Gastrocnemius medialis (tissue), 4 donors: ENCODE results near the gene C8A. TPM values are rescaled to one million over a fixed set of nuclear protein-coding genes. Genes with fewer than 3 reads are reported as not detected.

ENCODE experiments used
- ATAC-seq, 2 donors: fragments of 150-250 bp; one replicate each; pipeline ENCODE4 v1.9.1; 2016
- DNase-seq, 2 donors: peaks; one replicate each; pipeline ENCODE4 v3.0.0-alpha.2; 2019
- H3K27ac ChIP-seq, 4 donors: fragments of 200-600 bp; sonication (generic); 1 replicate in 1 of 4; 2 replicates in 3 of 4; pipeline ENCODE4 v1.5.1; 2016 to 2018; ENCODE audit warnings: mild to moderate bottlenecking in 2 of 4, moderate library complexity in 1 of 4
- H3K27me3 ChIP-seq, 3 donors: fragments of 200-600 bp; sonication (generic) in 2 of 3; 1 replicate in 1 of 3; 2 replicates in 2 of 3; pipeline versions ENCODE4 v1.5.1 to v1.6.0; 2016 to 2019; ENCODE audit warnings: mild to moderate bottlenecking in 1 of 3, moderate library complexity in 1 of 3
- H3K36me3 ChIP-seq, 2 donors: fragments of 200-600 bp; sonication (generic) in 1 of 2; one replicate each; pipeline ENCODE4 v1.5.1; 2017 to 2018
- H3K4me1 ChIP-seq, 2 donors: fragments of 200-600 bp; sonication (generic) in 1 of 2; one replicate each; pipeline ENCODE4 v1.5.1; 2016 to 2017; ENCODE audit warnings: mild to moderate bottlenecking in 2 of 2
- H3K4me3 ChIP-seq, 4 donors: fragments of 200-600 bp; sonication (generic) in 3 of 4; 1 replicate in 1 of 4; 2 replicates in 3 of 4; pipeline ENCODE4 v1.5.1; 2016 to 2019; ENCODE audit warnings: mild to moderate bottlenecking in 2 of 4
- H3K9me3 ChIP-seq, 3 donors: fragments of 200-600 bp; sonication (generic) in 2 of 3; 1 replicate in 1 of 3; 2 replicates in 2 of 3; pipeline ENCODE4 v1.5.1; 2016 to 2019
- CTCF ChIP-seq, 5 experiments: fragments of 450-650 bp in 3 of 5; fragments of 200-600 bp in 2 of 5; sonication (generic) in 2 of 5; IDR thresholded peaks in 4 of 5; conservative IDR thresholded peaks in 1 of 5; 1 replicate in 4 of 5; 2 replicates in 1 of 5; pipeline ENCODE4 v1.5.1; 2016 to 2019; ENCODE audit warnings: antibody characterized with exemption in 5 of 5, mild to moderate bottlenecking in 3 of 5, moderate library complexity in 3 of 5
- POLR2A ChIP-seq, 2 donors: fragments of 450-650 bp; IDR thresholded peaks; one replicate each; pipeline ENCODE4 v1.6.1; 2017; ENCODE audit warnings: antibody characterized with exemption in 2 of 2, mild to moderate bottlenecking in 2 of 2, moderate library complexity in 2 of 2
- in situ Hi-C, 4 donors: fragments of 200-750 bp; cut with MboI; loops; one replicate each; pipeline versions ENCODE4 v1.15.0 to v1.8.0; 2017; ENCODE audit warnings: low sequenced_read_pairs in 4 of 4
- intact Hi-C: fragments of 100-400 bp; cut with DNase I; formaldehyde crosslinking; loops from one replicate; pipeline ENCODE4 v1.15.1; 2023; ENCODE audit warnings: low total_unique reads
- total RNA-seq, 4 donors: library from RNA; depleted of rRNA; stranded (reverse); fragments of >200 nt; gene quantifications; one replicate each; pipeline versions ENCODE4 v1.1.0 to v1.2.3, GENCODE V29; 2016

Gene C8A
- total RNA-seq, 4 donors from 2014 or later, result 0.20 to 0.40 TPM; not detected in 2

- H3K9me3 ChIP-seq, result no peaks in the 10 kb centered on the region
- no peaks in the 10 kb centered on the region for H3K4me1 ChIP-seq
- ATAC-seq (no peak), DNase-seq (no peak)
- TF ChIP-seq POLR2A (IDR thresholded peaks at IDR 0.05) (no peak), CTCF (IDR thresholded peaks at IDR 0.05 in 4 of 5, conservative IDR thresholded peaks at IDR 0.05 in 1 of 5) (no peak)
- intact Hi-C loops (no loop called here), in situ Hi-C loops (no loop called here)
- no peaks in the 10 kb centered on the region for H3K36me3 ChIP-seq
- H3K27me3 ChIP-seq, result no peaks in the 10 kb centered on the region
- no peak overlapping the region for H3K4me3 ChIP-seq
- H3K27ac ChIP-seq, result no peak overlapping the region
Measured at GRCh38 chr1:56864430-56864829, 9.8 kb downstream of the C8A start.

DNA sequence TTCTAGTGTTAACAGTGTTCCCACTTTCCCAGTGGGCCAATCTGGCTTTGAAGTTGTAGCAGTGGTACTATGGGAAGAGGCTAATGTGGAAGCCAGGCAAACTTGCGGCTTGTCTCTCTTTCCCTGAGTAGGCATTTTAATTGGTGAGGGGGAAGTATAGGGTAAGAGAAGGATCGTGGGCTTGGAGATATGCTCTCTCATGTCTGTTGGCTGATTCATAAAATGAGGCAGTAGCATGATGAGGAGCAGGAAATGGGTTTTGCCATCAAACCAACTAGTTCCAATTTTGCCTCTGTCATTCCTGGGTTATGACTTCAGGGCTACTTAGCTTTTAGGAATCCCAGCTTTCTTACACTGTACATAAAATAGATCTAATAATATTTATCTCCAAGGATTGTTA, 12.1 kb downstream of the C8A start:
- no peaks in the 10 kb centered on the region for H3K4me1 ChIP-seq
- no peak for ATAC-seq
- no peaks in the 10 kb centered on the region for H3K27me3 ChIP-seq
- TF ChIP-seq CTCF (IDR thresholded peaks at IDR 0.05 in 4 of 5, conservative IDR thresholded peaks at IDR 0.05 in 1 of 5) (no peak), POLR2A (IDR thresholded peaks at IDR 0.05) (no peak)
- H3K27ac ChIP-seq, result no peak overlapping the region
- no peak for DNase-seq
- H3K9me3 ChIP-seq, result no peaks in the 10 kb centered on the region
- H3K36me3 ChIP-seq, result no peaks in the 10 kb centered on the region
- intact Hi-C loops (no loop called here), in situ Hi-C loops (no loop called here)
- H3K4me3 ChIP-seq, result no peak overlapping the region

DNA sequence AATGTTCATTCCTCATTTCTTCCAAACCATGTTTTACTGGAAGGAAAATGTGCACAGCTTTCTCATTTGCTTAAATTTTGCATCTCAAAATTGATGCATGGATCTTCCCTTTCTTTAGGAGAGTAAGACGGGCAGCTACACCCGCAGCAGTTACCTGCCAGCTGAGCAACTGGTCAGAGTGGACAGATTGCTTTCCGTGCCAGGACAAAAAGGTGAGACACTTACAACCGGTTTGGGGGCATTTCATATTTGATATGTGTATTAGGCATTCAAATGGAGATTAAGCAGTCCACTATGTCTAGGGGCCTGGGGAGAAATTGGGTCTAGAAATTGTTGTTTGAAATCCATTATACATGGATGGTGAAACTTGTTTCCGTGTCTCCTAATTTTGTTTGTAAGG, 12.9 kb downstream of the C8A start:
- ATAC-seq, result no peak
- H3K4me1 ChIP-seq, result no peaks in the 10 kb centered on the region
- TF ChIP-seq CTCF (IDR thresholded peaks at IDR 0.05 in 4 of 5, conservative IDR thresholded peaks at IDR 0.05 in 1 of 5) (no peak), POLR2A (IDR thresholded peaks at IDR 0.05) (no peak)
- intact Hi-C loops (no loop called here), in situ Hi-C loops (no loop called here)
- H3K36me3 ChIP-seq, result no peaks in the 10 kb centered on the region
- H3K27me3 ChIP-seq, result no peaks in the 10 kb centered on the region
- no peak overlapping the region for H3K4me3 ChIP-seq
- DNase-seq, result no peak
- H3K27ac ChIP-seq, result no peak overlapping the region
- H3K9me3 ChIP-seq, result no peaks in the 10 kb centered on the region

DNA sequence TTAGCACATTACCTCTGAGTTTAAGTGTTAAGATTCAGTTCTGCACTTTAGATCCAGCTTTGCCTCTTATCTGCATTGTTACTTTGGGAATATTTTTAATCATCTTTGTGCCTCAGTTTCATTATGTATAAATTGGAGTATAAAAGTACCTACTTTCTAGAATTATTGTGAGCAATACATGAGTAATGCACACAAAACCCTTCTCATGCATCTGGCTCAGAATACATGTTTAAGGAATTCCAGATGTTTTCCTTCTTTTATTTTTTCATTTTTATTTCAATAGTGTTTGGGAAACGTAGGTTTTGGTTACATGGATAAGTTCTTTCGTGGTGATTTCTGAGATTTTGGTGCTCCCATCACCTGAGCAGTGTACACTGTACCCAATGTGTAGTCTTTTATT, 14.2 kb downstream of the C8A start:
- TF ChIP-seq CTCF (IDR thresholded peaks at IDR 0.05 in 4 of 5, conservative IDR thresholded peaks at IDR 0.05 in 1 of 5) (no peak), POLR2A (IDR thresholded peaks at IDR 0.05) (no peak)
- H3K27ac ChIP-seq, result no peak overlapping the region
- no peak overlapping the region for H3K4me3 ChIP-seq
- H3K4me1 ChIP-seq, result no peaks in the 10 kb centered on the region
- H3K9me3 ChIP-seq, result no peaks in the 10 kb centered on the region
- ATAC-seq (no peak), DNase-seq (no peak)
- intact Hi-C loops (no loop called here), in situ Hi-C loops (no loop called here)
- no peaks in the 10 kb centered on the region for H3K27me3 ChIP-seq
- no peaks in the 10 kb centered on the region for H3K36me3 ChIP-seq

DNA sequence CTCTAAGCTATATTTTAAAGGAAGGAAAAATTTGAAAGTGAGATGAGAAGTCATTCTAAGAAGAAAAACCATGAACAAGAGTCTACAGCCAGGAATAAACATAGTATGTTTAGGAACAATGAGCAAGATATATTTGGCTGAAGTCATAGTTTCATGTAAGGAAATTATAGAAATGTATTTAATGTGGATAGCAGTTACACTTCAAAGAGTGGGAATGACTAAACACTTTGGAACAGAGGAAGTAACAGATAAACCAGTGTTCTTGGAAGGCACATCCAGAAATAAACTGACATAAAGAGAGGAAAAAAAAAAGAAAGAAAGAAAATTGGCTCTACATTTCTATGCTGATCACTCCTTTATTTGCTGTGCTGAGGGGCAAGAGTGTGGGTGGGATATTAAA, 18.0 kb downstream of the C8A start:
- H3K36me3 ChIP-seq, result no peaks in the 10 kb centered on the region
- ATAC-seq (no peak), DNase-seq (no peak)
- TF ChIP-seq CTCF (IDR thresholded peaks at IDR 0.05 in 4 of 5, conservative IDR thresholded peaks at IDR 0.05 in 1 of 5) (no peak), POLR2A (IDR thresholded peaks at IDR 0.05) (no peak)
- H3K9me3 ChIP-seq, result no peaks in the 10 kb centered on the region
- intact Hi-C loops (no loop called here), in situ Hi-C loops (no loop called here)
- H3K4me1 ChIP-seq, result no peaks in the 10 kb centered on the region
- H3K27me3 ChIP-seq, result no peaks in the 10 kb centered on the region
- H3K4me3 ChIP-seq, result no peak overlapping the region
- H3K27ac ChIP-seq, result no peak overlapping the region
